Measurements from ENCODE around the gene LOXHD1. TPM values are rescaled to one million over a fixed set of nuclear protein-coding genes. Genes with fewer than 3 reads are reported as not detected.

LOXHD1 gene
- total RNA-seq, 1 experiment from 2014 or later = not detected

- Histone ChIP-seq H3K79me2 (ENCODE audit: low read depth) (no peaks in the 10 kb centered on the region), H3K4me3 (no peak overlapping the region), H3K9me3 (ENCODE audit: insufficient read depth, low read depth) (no peaks in the 10 kb centered on the region), H3K27me3 (ENCODE audit: insufficient read depth, low read depth) (peaks cover 35% of the 10 kb centered on the region), H2AFZ (no peak overlapping the region), H3F3A (ENCODE audit: insufficient read depth, low read depth) (no peaks in the 10 kb centered on the region), H3K27ac (no peak overlapping the region), H3K36me3 (ENCODE audit: low read depth) (no peaks in the 10 kb centered on the region), H3K9me2 (ENCODE audit: insufficient read depth) (no peaks in the 10 kb centered on the region), H4K20me1 (ENCODE audit: insufficient read depth) (no peaks in the 10 kb centered on the region), H3K4me2 (no peak overlapping the region), H3K4me1 (replicated peaks; ENCODE audit: insufficient read depth) (no peaks in the 10 kb centered on the region)
- intact Hi-C loops (cut with micrococcal nuclease; ENCODE audit: unreplicated experiment) = no loop called here
- DNase-seq = no peak
- ChIA-PET CTCF (no interaction called here), POLR2A (ENCODE audit: unreplicated experiment) (no interaction called here)
- TF ChIP-seq, protein P1, sequence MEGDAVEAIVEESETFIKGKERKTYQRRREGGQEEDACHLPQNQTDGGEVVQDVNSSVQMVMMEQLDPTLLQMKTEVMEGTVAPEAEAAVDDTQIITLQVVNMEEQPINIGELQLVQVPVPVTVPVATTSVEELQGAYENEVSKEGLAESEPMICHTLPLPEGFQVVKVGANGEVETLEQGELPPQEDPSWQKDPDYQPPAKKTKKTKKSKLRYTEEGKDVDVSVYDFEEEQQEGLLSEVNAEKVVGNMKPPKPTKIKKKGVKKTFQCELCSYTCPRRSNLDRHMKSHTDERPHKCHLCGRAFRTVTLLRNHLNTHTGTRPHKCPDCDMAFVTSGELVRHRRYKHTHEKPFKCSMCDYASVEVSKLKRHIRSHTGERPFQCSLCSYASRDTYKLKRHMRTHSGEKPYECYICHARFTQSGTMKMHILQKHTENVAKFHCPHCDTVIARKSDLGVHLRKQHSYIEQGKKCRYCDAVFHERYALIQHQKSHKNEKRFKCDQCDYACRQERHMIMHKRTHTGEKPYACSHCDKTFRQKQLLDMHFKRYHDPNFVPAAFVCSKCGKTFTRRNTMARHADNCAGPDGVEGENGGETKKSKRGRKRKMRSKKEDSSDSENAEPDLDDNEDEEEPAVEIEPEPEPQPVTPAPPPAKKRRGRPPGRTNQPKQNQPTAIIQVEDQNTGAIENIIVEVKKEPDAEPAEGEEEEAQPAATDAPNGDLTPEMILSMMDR (conservative IDR thresholded peaks at IDR 0.05) = no peak
- no peak for TF ChIP-seq EZH2 (IDR thresholded peaks at IDR 0.05; ENCODE audit: low read depth)
- BruUV-seq (replicated peaks) = no TSS peak
Measured at GRCh38 chr18:46639386-46639785, 17.6 kb downstream of the LOXHD1 start.

- ChIA-PET CTCF (no interaction called here), POLR2A (ENCODE audit: unreplicated experiment) (no interaction called here)
- no TSS peak for BruUV-seq (replicated peaks)
- no peak overlapping the region for H3K27ac ChIP-seq
- intact Hi-C loops (cut with micrococcal nuclease; ENCODE audit: unreplicated experiment) = no loop called here
- H3K36me3 ChIP-seq (ENCODE audit: low read depth) = no peaks in the 10 kb centered on the region
- no peaks in the 10 kb centered on the region for H3K9me2 ChIP-seq (ENCODE audit: insufficient read depth)
- no peaks in the 10 kb centered on the region for H3K4me1 ChIP-seq (replicated peaks; ENCODE audit: insufficient read depth)
- TF ChIP-seq, protein P1 (conservative IDR thresholded peaks at IDR 0.05) = no peak
- TF ChIP-seq EZH2 (IDR thresholded peaks at IDR 0.05; ENCODE audit: low read depth) = no peak
- H3K9me3 ChIP-seq (ENCODE audit: insufficient read depth, low read depth) = no peaks in the 10 kb centered on the region
- peaks cover 31% of the 10 kb centered on the region for H3K27me3 ChIP-seq (ENCODE audit: insufficient read depth, low read depth)
- no peaks in the 10 kb centered on the region for H3K79me2 ChIP-seq (ENCODE audit: low read depth)
- H3K4me3 ChIP-seq = no peak overlapping the region
- H3K4me2 ChIP-seq = no peak overlapping the region
- no peak for DNase-seq
- H3F3A ChIP-seq (ENCODE audit: insufficient read depth, low read depth) = no peaks in the 10 kb centered on the region
- H2AFZ ChIP-seq = no peak overlapping the region
- no peaks in the 10 kb centered on the region for H4K20me1 ChIP-seq (ENCODE audit: insufficient read depth)
Measured at GRCh38 chr18:46636040-46636630, 20.9 kb downstream of the LOXHD1 start.

GRCh38 chr18:46632401-46633071 is 24.5 kb downstream of the LOXHD1 start:
- no peaks in the 10 kb centered on the region for H4K20me1 ChIP-seq (ENCODE audit: insufficient read depth)
- POLR2A ChIA-PET (ENCODE audit: unreplicated experiment) = no interaction called here
- no peak for DNase-seq
- H3K9me2 ChIP-seq (ENCODE audit: insufficient read depth) = no peaks in the 10 kb centered on the region
- peaks cover 30% of the 10 kb centered on the region for H3K27me3 ChIP-seq (ENCODE audit: insufficient read depth, low read depth)
- no peaks in the 10 kb centered on the region for H3K9me3 ChIP-seq (ENCODE audit: insufficient read depth, low read depth)
- H3K4me1 ChIP-seq (replicated peaks; ENCODE audit: insufficient read depth) = no peaks in the 10 kb centered on the region
- intact Hi-C loops (cut with micrococcal nuclease; ENCODE audit: unreplicated experiment) = no loop called here
- no peaks in the 10 kb centered on the region for H3F3A ChIP-seq (ENCODE audit: insufficient read depth, low read depth)
- no peaks in the 10 kb centered on the region for H3K36me3 ChIP-seq (ENCODE audit: low read depth)
- no peak overlapping the region for H3K4me2 ChIP-seq
- no peak overlapping the region for H2AFZ ChIP-seq
- no peak overlapping the region for H3K4me3 ChIP-seq
- TF ChIP-seq, protein P1 (conservative IDR thresholded peaks at IDR 0.05) = no peak
- no peak for TF ChIP-seq EZH2 (IDR thresholded peaks at IDR 0.05; ENCODE audit: low read depth)
- H3K27ac ChIP-seq = no peak overlapping the region
- no peaks in the 10 kb centered on the region for H3K79me2 ChIP-seq (ENCODE audit: low read depth)
- CTCF ChIA-PET = no interaction called here
- no TSS peak for BruUV-seq (replicated peaks)
